Osteoblast (primary cell): ENCODE data around the gene MEGF9. TPM values are rescaled to one million over a fixed set of nuclear protein-coding genes. Genes with fewer than 3 reads are reported as not detected.

Experiments used
- DNase-seq: peaks from one replicate; pipeline ENCODE4 v3.0.0; 2011; ENCODE audit warnings: low spot score, mixed read lengths; ENCODE audit not compliant: insufficient read length; ENCODE audit errors: missing footprints
- H2AFZ ChIP-seq: 2 replicates; pipeline ENCODE4 v1.6.0; 2011; ENCODE audit warnings: mild to moderate bottlenecking, low read length
- H3K27ac ChIP-seq: 2 replicates; pipeline ENCODE4 v1.5.1; 2011; ENCODE audit warnings: mild to moderate bottlenecking, low read depth, low read length, moderate library complexity
- H3K27me3 ChIP-seq: 2 replicates; pipeline ENCODE4 v1.6.0; 2012; ENCODE audit warnings: mild to moderate bottlenecking, control low read depth, inconsistent platforms, low read length, moderate library complexity; ENCODE audit not compliant: insufficient read depth
- H3K36me3 ChIP-seq: 2 replicates; pipeline ENCODE4 v1.5.1; 2011; ENCODE audit warnings: mild to moderate bottlenecking, low read length, control low read depth, moderate library complexity; ENCODE audit not compliant: insufficient read depth
- H3K4me1 ChIP-seq: 2 replicates; pipeline ENCODE4 v1.5.1; 2011; ENCODE audit warnings: mild to moderate bottlenecking, low read length, control low read depth, moderate library complexity; ENCODE audit not compliant: insufficient read depth
- H3K4me2 ChIP-seq: 2 replicates; pipeline ENCODE4 v1.6.0; 2011; ENCODE audit warnings: mild to moderate bottlenecking, low read length; ENCODE audit not compliant: insufficient read depth
- H3K4me3 ChIP-seq: fragments of 200-600 bp; sonication (generic); 3 replicates; pipeline ENCODE4 v1.5.1; 2012; ENCODE audit warnings: mild to moderate bottlenecking, low read length, inconsistent platforms; ENCODE audit not compliant: insufficient read depth
- H3K79me2 ChIP-seq: 2 replicates; pipeline ENCODE4 v1.6.0; 2012; ENCODE audit warnings: mild to moderate bottlenecking, low read length, control low read depth, inconsistent platforms; ENCODE audit not compliant: insufficient read depth
- H3K9me3 ChIP-seq: 2 replicates; pipeline ENCODE4 v1.5.1; 2011; ENCODE audit warnings: low read depth, low read length, control low read depth
- H4K20me1 ChIP-seq: 2 replicates; pipeline ENCODE4 v1.6.0; 2012; ENCODE audit warnings: mild to moderate bottlenecking, low read length, control low read depth; ENCODE audit not compliant: insufficient read depth
- CTCF ChIP-seq: IDR thresholded peaks from 2 replicates; pipeline ENCODE4 v1.5.1; 2011; ENCODE audit warnings: mild to moderate bottlenecking, low read depth, low read length, moderate library complexity; ENCODE audit errors: extremely low read depth
- total RNA-seq: library from RNA; depleted of rRNA; stranded (reverse); fragments of >200 nt; gene quantifications from 2 replicates; pipeline ENCODE4 v1.2.3, GENCODE V29; 2012

Gene MEGF9
- total RNA-seq, 1 donor, result 10.9 TPM

GRCh38 chr9:120724757-120725400 lies 10.6 kb upstream of the MEGF9 start:
- no peaks in the 10 kb centered on the region for H4K20me1 ChIP-seq
- no peak overlapping the region for H3K27ac ChIP-seq
- no peak overlapping the region for H2AFZ ChIP-seq
- no peaks in the 10 kb centered on the region for H3K9me3 ChIP-seq
- TF ChIP-seq CTCF, result no peak
- no peaks in the 10 kb centered on the region for H3K79me2 ChIP-seq
- H3K36me3 ChIP-seq, result no peaks in the 10 kb centered on the region
- no peak for DNase-seq
- H3K4me3 ChIP-seq, result no peak overlapping the region
- peaks cover 6% of the 10 kb centered on the region for H3K27me3 ChIP-seq
- H3K4me2 ChIP-seq, result no peak overlapping the region
- peaks cover 7% of the 10 kb centered on the region for H3K4me1 ChIP-seq

GRCh38 chr9:120723565-120723964 lies 9.3 kb upstream of the MEGF9 start:
- Histone ChIP-seq H2AFZ (peak overlapping the region; percentile 39), H3K4me2 (peak overlapping the region; percentile 26), H3K27ac (peak overlapping the region; percentile 68), H3K9me3 (no peaks in the 10 kb centered on the region), H3K79me2 (no peaks in the 10 kb centered on the region), H3K4me3 (no peak overlapping the region), H4K20me1 (no peaks in the 10 kb centered on the region), H3K27me3 (peaks cover 6% of the 10 kb centered on the region), H3K4me1 (peaks cover 5% of the 10 kb centered on the region), H3K36me3 (no peaks in the 10 kb centered on the region)
- TF ChIP-seq CTCF, result no peak
- peak; percentile 70 for DNase-seq

DNA sequence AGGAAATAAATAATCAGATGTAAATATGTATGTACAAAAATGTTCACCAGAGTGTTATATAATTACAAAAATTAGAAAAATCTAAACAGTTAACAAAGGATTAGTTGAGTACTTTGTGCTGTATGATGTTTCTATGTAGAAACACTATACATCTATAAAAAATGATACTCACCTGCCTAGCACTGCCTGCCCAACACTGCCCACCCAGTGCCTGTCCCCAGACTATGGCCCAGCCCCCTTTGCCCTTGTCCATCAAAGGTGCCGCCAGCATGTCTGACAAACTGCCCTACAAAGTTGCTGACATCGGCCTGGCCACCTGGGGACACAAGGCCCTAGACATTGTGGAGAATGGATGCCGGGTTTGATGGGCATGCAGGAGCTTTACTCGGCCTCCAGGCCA lies 6.1 kb upstream of the MEGF9 start:
- no peaks in the 10 kb centered on the region for H3K79me2 ChIP-seq
- TF ChIP-seq CTCF, result no peak
- no peak overlapping the region for H2AFZ ChIP-seq
- no peak overlapping the region for H3K27ac ChIP-seq
- H3K4me3 ChIP-seq, result no peak overlapping the region
- no peaks in the 10 kb centered on the region for H4K20me1 ChIP-seq
- peaks cover 7% of the 10 kb centered on the region for H3K4me1 ChIP-seq
- H3K27me3 ChIP-seq, result no peaks in the 10 kb centered on the region
- H3K36me3 ChIP-seq, result no peaks in the 10 kb centered on the region
- no peak overlapping the region for H3K4me2 ChIP-seq
- DNase-seq, result no peak
- no peaks in the 10 kb centered on the region for H3K9me3 ChIP-seq

DNA sequence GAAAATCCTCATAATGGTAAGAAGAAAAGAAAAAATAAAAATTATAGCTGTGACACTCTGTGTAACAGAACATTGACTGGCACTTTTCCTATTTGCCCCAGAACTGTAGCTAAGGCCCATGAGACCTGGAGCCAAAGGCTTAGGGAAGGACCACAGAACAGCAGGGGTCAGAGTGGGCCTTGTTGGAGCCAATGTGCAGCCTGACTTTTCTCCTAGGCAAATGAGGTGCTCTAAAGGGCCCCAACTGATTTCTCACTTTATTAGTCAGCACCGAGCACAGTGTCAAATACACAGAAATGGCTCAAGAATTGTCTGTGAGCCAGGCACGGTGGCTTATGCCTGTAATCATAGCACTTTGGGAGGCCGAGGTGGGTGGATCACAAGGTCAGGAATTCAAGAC lies 4.0 kb upstream of the MEGF9 start:
- Histone ChIP-seq H3K36me3 (no peaks in the 10 kb centered on the region), H3K79me2 (peaks cover 7% of the 10 kb centered on the region), H3K27ac (no peak overlapping the region), H3K4me3 (no peak overlapping the region), H3K9me3 (no peaks in the 10 kb centered on the region), H3K4me2 (no peak overlapping the region), H2AFZ (no peak overlapping the region), H3K27me3 (no peaks in the 10 kb centered on the region), H4K20me1 (no peaks in the 10 kb centered on the region), H3K4me1 (peaks cover 11% of the 10 kb centered on the region)
- no peak for DNase-seq
- no peak for TF ChIP-seq CTCF
